ENCODE data around the gene C5orf52. TPM values are rescaled to one million over a fixed set of nuclear protein-coding genes. Genes with fewer than 3 reads are reported as not detected.
A peak's percentile ranks its signal among the peaks of the same experiment; 100 is the strongest.

The C5orf52 gene
- total RNA-seq, 2 donors from 2014 or later, result not detected

- Histone ChIP-seq H3K4me3 (no peak overlapping the region), H3K9me3 (no peaks in the 10 kb centered on the region), H3K36me3 (no peaks in the 10 kb centered on the region), H3K27ac (no peak overlapping the region), H3K27me3 (no peaks in the 10 kb centered on the region), H3K4me1 (no peaks in the 10 kb centered on the region)
- no peak for DNase-seq (ENCODE audit: low spot score)
- TF ChIP-seq CTCF (IDR thresholded peaks at IDR 0.05), result no peak
These were observed 39.1 kb downstream of the C5orf52 start for GRCh38 chr5:157710431-157710830.

GRCh38 chr5:157710882-157711281 lies 39.5 kb downstream of the C5orf52 start:
- H3K4me3 ChIP-seq, result no peak overlapping the region
- DNase-seq (ENCODE audit: low spot score), result no peak
- H3K27ac ChIP-seq, result no peak overlapping the region
- TF ChIP-seq CTCF (IDR thresholded peaks at IDR 0.05), result no peak
- H3K27me3 ChIP-seq, result no peaks in the 10 kb centered on the region
- no peaks in the 10 kb centered on the region for H3K36me3 ChIP-seq
- H3K4me1 ChIP-seq, result no peaks in the 10 kb centered on the region
- no peaks in the 10 kb centered on the region for H3K9me3 ChIP-seq

- no peak for DNase-seq (ENCODE audit: low spot score)
- H3K4me3 ChIP-seq, result no peak overlapping the region
- TF ChIP-seq CTCF (IDR thresholded peaks at IDR 0.05), result no peak
- H3K36me3 ChIP-seq, result no peaks in the 10 kb centered on the region
- no peaks in the 10 kb centered on the region for H3K9me3 ChIP-seq
- H3K27me3 ChIP-seq, result no peaks in the 10 kb centered on the region
- H3K4me1 ChIP-seq, result peaks cover 0 to 8% of the 10 kb centered on the region in 2 donors
- no peak overlapping the region for H3K27ac ChIP-seq
These were observed 42.7 kb downstream of the C5orf52 start for GRCh38 chr5:157713830-157714595.

GRCh38 chr5:157714596-157714864 lies 43.2 kb downstream of the C5orf52 start:
- no peak overlapping the region for H3K4me3 ChIP-seq
- no peak overlapping the region for H3K27ac ChIP-seq
- no peaks in the 10 kb centered on the region for H3K27me3 ChIP-seq
- no peak for DNase-seq (ENCODE audit: low spot score)
- H3K36me3 ChIP-seq, result no peaks in the 10 kb centered on the region
- no peaks in the 10 kb centered on the region for H3K9me3 ChIP-seq
- no peak for TF ChIP-seq CTCF (IDR thresholded peaks at IDR 0.05)
- peaks cover 0 to 8% of the 10 kb centered on the region in 2 donors for H3K4me1 ChIP-seq

GRCh38 chr5:157718519-157718918 lies 47.2 kb downstream of the C5orf52 start:
- no peak overlapping the region for H3K27ac ChIP-seq
- no peak for DNase-seq (ENCODE audit: low spot score)
- H3K4me3 ChIP-seq, result no peak overlapping the region
- no peaks in the 10 kb centered on the region for H3K27me3 ChIP-seq
- peaks cover 0 to 8% of the 10 kb centered on the region in 2 donors for H3K4me1 ChIP-seq
- H3K9me3 ChIP-seq, result no peaks in the 10 kb centered on the region
- TF ChIP-seq CTCF (IDR thresholded peaks at IDR 0.05), result peak; percentile 50 to 75
- H3K36me3 ChIP-seq, result no peaks in the 10 kb centered on the region

GRCh38 chr5:157719245-157719644 lies 47.9 kb downstream of the C5orf52 start:
- Histone ChIP-seq H3K27ac (no peak overlapping the region), H3K9me3 (no peaks in the 10 kb centered on the region), H3K27me3 (no peaks in the 10 kb centered on the region), H3K4me3 (no peak overlapping the region), H3K36me3 (no peaks in the 10 kb centered on the region), H3K4me1 (peaks cover 0 to 8% of the 10 kb centered on the region in 2 donors)
- no peak for DNase-seq (ENCODE audit: low spot score)
- no peak for TF ChIP-seq CTCF (IDR thresholded peaks at IDR 0.05)
